ELR (cell line): Measurements from ENCODE around the gene MS4A13.
A peak's percentile ranks its signal among the peaks of the same experiment; 100 is the strongest.
"Not testable (repeated sequence)": the region's sequence is repeated elsewhere in the genome, so short reads cannot be mapped to it uniquely, and the experiment has no call there.

Experiments
- DNase-seq: peaks from one replicate; pipeline ENCODE4 v3.0.0-alpha.2; 2015; ENCODE audit warnings: low read depth

The MS4A13 gene

GRCh38 chr11:60530454-60531100 lies 15.4 kb downstream of the MS4A13 start:
- no peak for DNase-seq

GRCh38 chr11:60532383-60532782 lies 17.2 kb downstream of the MS4A13 start:
- not testable (repeated sequence) for DNase-seq

- DNase-seq = not testable (repeated sequence)
Measured at GRCh38 chr11:60538627-60539026, 23.4 kb downstream of the MS4A13 start.

GRCh38 chr11:60544077-60544476 lies 28.9 kb downstream of the MS4A13 start:
- no peak for DNase-seq

- no peak for DNase-seq
Measured at GRCh38 chr11:60561254-60561653, 46.1 kb downstream of the MS4A13 start.

- peak; percentile 1 for DNase-seq
Measured at GRCh38 chr11:60563553-60564235, 48.5 kb downstream of the MS4A13 start.

GRCh38 chr11:60566776-60567175 lies 51.6 kb downstream of the MS4A13 start:
- no peak for DNase-seq

GRCh38 chr11:60570970-60571369 lies 55.8 kb downstream of the MS4A13 start:
- no peak for DNase-seq

GRCh38 chr11:60589611-60590010 lies 74.4 kb downstream of the MS4A13 start:
- DNase-seq = peak; percentile 4
